ENCODE measurements around the gene INSYN1.
"Not testable (repeated sequence)": the region's sequence is repeated elsewhere in the genome, so short reads cannot be mapped to it uniquely, and the experiment has no call there.

The INSYN1 gene

GRCh38 chr15:73748730-73749129 is 4.4 kb downstream of the INSYN1 start:
- DNase-seq, result no peak

- no peak for DNase-seq
Measured at GRCh38 chr15:73747847-73748590, 5.1 kb downstream of the INSYN1 start.

GRCh38 chr15:73746883-73747282 is 6.3 kb downstream of the INSYN1 start:
- no peak for DNase-seq

- no peak for DNase-seq
Measured at GRCh38 chr15:73746261-73746660, 6.9 kb downstream of the INSYN1 start.

- DNase-seq, result no peak
Measured at GRCh38 chr15:73745073-73745472, 8.1 kb downstream of the INSYN1 start.

- no peak for DNase-seq
Measured at GRCh38 chr15:73744293-73744692, 8.9 kb downstream of the INSYN1 start.

GRCh38 chr15:73741321-73741836 is 11.8 kb downstream of the INSYN1 start:
- DNase-seq, result no peak

GRCh38 chr15:73740152-73741048 is 12.8 kb downstream of the INSYN1 start:
- DNase-seq, result no peak

GRCh38 chr15:73737535-73737934 is 15.6 kb downstream of the INSYN1 start:
- DNase-seq, result no peak

GRCh38 chr15:73732930-73733329 is 20.2 kb downstream of the INSYN1 start:
- no peak for DNase-seq

GRCh38 chr15:73732051-73732450 is 21.1 kb downstream of the INSYN1 start:
- not testable (repeated sequence) for DNase-seq

GRCh38 chr15:73727330-73727976 is 25.7 kb downstream of the INSYN1 start:
- no peak for DNase-seq

- DNase-seq, result no peak
Measured at GRCh38 chr15:73724212-73724611, 28.9 kb downstream of the INSYN1 start.

- DNase-seq, result no peak
Measured at GRCh38 chr15:73723191-73723590, 30.0 kb downstream of the INSYN1 start.

- DNase-seq, result no peak
Measured at GRCh38 chr15:73722425-73722824, 30.7 kb downstream of the INSYN1 start.

GRCh38 chr15:73718694-73719093 is 34.5 kb downstream of the INSYN1 start:
- DNase-seq, result no peak

- DNase-seq, result no peak
Measured at GRCh38 chr15:73717802-73718201, 35.3 kb downstream of the INSYN1 start.

GRCh38 chr15:73717206-73717605 is 35.9 kb downstream of the INSYN1 start:
- DNase-seq, result no peak

GRCh38 chr15:73716417-73716816 is 36.7 kb downstream of the INSYN1 start:
- DNase-seq, result no peak

GRCh38 chr15:73715417-73715816 is 37.7 kb downstream of the INSYN1 start:
- no peak for DNase-seq

- no peak for DNase-seq
Measured at GRCh38 chr15:73714695-73715301, 38.4 kb downstream of the INSYN1 start.

GRCh38 chr15:73712107-73712506 is 41.0 kb downstream of the INSYN1 start:
- DNase-seq, result no peak

GRCh38 chr15:73711526-73711925 is 41.6 kb downstream of the INSYN1 start:
- DNase-seq, result no peak

All from DMS 273 treated with DMSO at 0.1 percent for 48 hours (cell line).